HG03060 (cell line): ENCODE results near the gene CABCOCO1.

Experiments
- ATAC-seq: cut with Tn5 transposase; IDR thresholded peaks from one replicate; pipeline ENCODE4 v1.9.1; 2021; ENCODE audit warnings: low read depth, moderate number of reproducible peaks; ENCODE audit not compliant: unreplicated experiment

The CABCOCO1 gene

DNA sequence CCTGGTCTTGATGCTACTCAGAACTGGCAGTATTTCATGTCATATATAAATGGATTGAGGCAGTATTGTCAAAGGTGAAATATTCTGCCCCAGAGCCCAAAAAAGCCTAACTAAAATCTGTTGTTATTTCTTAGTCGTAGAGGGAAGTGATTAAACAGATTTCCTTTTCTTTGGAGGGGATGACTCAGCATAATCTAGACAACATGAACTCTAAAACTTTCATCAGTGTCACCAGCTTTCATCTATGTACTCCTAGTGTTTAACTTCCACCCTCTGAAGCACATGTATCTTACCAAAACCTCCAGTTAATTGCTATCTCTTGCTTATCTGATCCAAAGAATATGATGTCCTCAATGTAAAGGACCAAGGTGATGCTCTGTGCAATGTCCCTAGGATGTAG, 141.7 kb downstream of the CABCOCO1 start:
- ATAC-seq = no peak

DNA sequence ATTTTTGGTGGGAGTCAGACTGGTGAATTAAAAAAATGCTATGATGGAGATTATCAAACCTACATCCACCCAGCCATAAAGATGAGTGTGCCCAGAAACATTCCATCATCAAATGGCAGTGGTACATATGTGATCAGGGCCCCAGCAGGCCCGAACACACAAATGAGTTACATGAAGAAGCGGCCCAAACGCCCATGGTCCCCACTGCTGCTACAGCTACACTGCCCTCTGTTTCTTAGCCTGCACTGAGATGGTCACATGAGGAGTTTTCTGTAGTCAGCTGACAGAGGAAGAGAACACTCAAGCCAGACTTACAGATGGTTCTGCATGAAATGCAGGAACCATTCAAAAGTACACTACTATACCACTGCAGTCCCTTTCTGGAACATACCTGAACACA, 142.4 kb downstream of the CABCOCO1 start:
- no peak for ATAC-seq

DNA sequence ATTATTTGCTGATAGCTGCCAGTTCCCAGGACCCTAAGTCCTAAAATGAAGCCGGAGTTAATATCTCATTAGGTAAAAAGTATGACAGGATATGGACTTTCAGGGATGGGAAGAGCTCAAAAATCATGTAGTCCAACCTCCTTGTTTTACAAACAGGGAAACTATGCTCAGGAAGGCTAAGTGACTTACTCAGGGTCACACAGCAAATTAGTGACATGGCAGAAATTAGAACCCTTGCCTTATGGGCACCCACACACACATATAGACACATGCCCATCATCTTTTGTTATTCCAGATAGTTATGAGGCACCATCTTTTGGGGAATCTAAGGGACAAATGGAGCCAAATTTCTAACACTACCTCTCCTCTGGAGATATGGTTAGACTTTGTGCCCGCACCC, 147.5 kb downstream of the CABCOCO1 start:
- no peak for ATAC-seq

DNA sequence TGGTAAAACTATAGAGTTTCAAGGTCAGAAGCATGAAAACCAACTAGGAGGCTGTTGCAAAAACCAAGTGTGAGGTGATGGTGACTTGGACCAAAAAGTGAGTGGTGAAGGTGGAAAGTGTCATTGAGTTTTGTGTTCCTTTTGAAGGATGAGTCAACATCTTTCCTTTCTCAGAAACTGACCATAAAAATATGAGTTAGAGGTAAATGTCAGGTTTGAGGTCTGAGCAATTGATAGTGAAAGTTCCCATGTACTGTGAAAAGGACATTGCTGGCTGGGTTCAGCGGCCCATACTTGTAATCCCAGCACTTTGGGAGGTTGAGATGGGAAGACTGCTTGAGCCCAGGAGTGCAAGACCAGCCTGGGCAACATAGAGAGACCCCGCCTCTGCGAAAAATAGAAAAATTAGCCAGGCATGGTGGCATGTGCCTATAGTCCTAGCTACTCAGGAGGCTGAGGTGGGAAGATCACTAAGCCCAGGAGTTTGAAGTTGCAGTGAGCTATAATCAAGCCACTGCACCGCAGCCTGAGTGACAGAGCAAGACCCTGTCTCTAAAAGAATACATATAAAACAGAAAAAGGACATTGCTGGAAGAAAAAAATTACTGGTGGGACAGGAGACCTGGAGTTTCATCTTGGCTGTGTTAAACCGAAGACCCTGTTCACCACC, 149.5 kb downstream of the CABCOCO1 start:
- peak; percentile 44 for ATAC-seq

DNA sequence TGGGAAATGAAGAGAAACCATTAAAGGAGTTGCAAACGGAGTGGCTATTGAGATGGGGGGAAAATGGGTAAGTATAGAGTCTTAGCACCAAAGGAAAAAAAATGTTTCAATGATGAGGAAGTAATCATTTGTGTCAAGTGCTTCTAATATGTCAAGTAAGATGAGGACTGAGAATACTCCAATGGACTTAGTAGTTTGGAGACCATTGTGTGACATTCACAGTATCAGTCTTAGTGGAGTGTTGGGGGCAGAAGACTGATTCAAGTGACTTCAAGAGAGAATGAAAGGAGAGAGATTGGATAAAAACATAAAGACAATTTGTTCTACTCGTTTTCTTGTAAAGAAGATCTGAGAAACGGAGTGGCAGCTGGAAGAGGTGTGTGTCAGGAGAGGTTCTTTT, 150.2 kb downstream of the CABCOCO1 start:
- ATAC-seq = no peak

DNA sequence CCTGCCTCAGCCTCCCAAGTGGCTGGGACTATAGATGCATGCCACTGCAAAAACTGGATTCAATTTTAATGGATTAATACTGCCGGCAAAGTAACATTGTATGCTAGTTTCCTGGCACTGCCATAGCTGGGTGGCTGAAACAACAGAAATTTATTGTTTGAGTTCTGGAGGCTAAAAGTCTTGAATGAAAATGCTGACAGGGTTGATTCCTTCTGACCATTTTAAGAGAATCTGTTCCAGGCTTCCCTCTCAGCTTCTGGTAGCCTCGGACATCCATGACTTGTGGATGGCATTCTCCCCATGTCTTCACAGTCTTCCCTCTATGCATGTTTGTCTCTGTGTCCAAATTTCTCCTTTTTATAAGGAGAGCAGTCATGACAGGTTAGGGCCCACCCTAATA, 151.4 kb downstream of the CABCOCO1 start:
- ATAC-seq = no peak

DNA sequence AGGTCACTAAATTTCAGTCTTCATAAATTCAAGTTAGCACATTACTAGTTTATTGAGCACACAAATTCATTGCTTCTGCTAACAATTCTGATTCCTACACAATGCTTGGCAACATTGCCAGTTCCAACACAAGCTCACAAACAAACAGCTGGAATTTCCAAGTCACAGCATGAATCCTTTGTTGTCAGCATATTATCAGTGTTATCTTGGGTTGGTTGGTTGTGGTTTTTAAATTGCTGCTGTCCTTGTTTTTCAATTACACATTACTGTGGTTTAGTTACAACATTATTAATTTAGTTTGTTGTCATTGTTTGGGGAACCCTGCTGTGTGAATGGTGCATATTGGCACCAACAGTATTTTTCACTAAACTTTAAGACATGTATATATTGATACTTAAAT, 152.8 kb downstream of the CABCOCO1 start:
- ATAC-seq = no peak
